Glomerular visceral epithelial cell (primary cell): ENCODE data around the gene TBC1D2B.

Experiments used
- DNase-seq: peaks from one replicate; pipeline ENCODE4 v3.0.0-alpha.2; 2016; ENCODE audit errors: extremely low spot score

TBC1D2B gene

DNA sequence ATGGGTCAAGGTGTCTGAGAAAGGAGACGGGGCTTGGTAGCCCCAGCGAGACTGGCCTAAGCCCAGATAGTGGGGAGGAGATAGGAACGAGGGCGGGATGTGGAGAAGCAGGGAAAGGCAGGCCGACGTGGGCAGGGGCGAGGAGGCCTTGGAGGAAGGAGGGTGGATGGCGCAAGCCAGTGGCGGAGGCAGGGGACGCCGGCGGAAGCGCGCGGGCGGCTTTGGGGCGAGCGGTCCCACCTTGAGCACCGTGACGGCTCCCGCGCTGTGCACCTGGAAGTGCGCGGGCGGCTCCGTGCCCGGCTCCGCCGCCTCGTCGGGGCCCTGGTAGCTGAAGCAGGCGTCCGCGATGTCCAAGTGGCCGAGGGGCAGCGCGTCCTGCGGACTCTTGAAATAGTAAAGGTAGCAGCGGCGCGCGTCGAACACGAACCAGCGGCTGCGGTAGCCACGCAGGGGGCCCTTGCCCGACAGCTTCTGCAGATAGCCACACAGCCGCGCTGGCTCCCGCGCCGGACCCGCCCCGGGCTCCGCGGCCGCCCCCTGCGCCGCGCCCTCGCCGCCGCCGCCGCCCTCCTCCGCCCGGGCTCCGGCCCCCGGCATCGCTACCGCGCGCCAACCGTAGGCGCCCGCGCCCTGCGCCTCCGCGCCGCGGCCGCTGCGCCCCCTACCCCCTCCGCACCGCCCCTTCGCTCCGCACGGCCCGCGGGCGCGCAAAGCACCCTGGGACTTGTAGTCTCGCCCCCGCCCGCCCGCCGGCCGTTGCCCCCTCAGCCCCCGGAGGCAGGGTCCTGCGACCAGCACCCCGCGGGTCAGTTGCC lies at the start of gene TBC1D2B:
Gene TBC1D2B, minus strand, starts transcription at position 659 of the 818 bp plus-strand sequence. Its CDS starts 59 bp downstream, at position 600.
- peak; percentile 53 for DNase-seq

DNA sequence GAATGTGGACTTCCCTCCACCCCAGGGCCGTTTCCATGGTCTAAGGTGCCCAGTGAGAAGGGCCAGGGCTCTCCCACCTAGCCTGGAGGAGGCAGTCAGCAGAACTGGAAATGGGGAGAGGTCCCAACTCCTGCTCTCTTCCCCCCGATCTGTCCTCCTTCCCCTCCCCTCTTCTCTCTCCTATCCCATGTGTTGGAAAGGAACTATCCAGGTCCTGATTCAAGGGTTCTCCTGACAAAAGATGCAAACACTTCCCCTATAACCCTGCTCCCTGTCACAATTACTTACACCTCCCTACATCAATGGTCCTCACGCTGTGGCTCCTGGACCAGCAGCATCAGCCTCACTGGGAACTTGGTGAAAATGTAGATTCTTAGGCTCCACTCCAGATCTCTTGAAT lies 47.8 kb upstream of the TBC1D2B start:
- no peak for DNase-seq

DNA sequence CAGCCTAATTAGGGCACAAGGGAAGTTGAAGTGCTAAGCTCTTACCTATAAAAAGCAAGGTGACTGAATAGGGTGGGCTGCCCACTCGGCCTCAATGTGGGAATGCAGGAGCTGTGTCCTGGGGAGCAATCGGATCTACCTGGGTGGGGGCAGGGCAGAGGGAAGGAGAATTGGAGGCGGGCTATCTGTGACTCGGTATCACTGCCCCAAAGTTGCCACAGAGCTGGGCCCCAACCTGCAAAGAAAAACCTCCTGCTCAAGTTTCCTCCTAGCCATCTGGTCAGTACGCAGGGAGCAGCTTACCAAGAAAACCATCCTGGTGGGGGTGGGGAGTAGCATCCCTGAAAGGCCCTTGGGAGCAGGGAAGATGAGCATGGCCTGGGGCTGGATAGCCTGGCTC lies 43.0 kb upstream of the TBC1D2B start:
- DNase-seq: no peak

DNA sequence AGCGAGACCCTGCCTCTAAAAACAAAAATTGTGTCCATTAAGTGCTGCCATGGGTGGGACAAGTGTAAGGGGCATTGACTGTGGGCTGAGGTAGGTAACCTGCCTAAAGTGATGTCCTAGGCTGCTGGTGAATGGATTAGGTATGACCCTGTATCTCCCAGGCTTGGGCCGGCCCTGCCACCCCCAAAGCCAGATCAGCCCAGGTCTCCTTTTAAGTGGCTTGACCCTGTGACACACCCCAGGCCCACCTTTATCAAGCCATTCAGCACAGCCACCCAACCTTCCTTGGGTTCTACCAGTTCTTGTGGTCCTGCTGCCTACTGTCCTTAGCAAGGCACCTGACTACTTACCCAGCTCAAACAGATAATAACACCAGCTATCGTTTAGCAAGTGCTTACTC lies 35.0 kb upstream of the TBC1D2B start:
- DNase-seq: no peak

DNA sequence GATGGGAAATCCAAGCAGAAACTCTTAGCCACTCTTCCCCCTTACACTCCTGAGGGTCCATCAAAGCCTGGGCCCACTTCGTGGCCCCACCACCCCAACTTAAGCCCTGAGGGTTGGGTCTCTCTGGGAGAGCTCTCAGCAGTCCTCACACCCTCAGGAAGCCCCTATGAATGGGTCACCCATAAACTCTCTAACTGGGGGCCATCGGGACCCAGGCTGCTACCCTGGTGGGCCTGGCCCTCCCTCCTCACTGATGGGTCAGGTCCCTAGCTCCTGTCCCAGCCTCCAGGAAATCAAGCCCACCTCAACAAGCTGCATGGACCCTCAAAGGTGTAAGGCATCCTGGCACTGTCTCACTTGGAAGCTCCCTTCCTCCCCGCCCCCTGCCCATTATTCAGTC lies 34.3 kb upstream of the TBC1D2B start:
- DNase-seq: no peak

DNA sequence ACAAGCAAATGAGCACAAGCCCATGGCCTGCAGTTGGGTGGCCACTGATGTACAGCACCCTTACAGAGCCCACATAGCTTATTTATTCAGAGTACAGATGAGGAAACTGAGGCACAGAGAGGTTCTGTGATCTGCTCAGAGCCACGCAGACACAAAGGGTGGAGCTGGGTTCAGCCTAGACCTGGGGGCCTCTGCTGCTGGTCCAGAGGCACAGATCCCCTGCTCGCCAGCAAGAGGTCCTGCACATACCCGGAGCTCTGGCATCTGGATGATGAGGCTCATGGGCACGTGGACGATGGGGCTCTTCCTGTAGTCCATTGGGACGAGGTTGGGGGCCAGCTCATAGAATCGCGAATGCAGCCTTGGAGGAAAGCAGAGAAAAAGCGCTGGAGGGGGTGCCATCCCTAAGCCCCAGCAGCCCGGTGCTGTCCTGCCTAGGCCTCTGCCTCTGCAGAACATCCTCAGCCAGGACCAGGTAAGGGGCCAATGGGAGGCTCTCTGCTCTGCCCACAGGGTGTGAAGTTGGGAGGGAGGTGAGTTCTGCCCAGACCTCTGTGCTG lies 33.5 kb upstream of the TBC1D2B start:
- DNase-seq: no peak

DNA sequence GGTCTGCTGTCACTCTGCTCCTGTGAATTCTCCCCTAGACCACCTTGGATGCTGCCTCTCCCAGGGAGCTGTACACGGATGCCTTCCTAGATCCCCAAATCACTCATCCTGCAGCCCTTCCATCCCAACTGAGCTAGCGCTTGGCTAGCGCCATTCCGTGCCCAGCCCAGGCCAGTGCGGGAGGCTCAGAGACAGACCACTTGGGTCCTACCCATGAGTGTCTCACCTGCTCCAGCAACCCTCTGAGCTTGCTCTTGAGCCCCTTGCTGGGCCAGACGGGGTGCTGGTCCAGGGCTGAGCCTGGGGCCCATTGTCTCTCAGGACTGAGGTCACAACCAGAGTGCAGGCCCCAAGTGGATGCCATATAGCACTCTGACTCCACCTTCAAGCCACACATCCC lies 32.6 kb upstream of the TBC1D2B start:
- DNase-seq: no peak

DNA sequence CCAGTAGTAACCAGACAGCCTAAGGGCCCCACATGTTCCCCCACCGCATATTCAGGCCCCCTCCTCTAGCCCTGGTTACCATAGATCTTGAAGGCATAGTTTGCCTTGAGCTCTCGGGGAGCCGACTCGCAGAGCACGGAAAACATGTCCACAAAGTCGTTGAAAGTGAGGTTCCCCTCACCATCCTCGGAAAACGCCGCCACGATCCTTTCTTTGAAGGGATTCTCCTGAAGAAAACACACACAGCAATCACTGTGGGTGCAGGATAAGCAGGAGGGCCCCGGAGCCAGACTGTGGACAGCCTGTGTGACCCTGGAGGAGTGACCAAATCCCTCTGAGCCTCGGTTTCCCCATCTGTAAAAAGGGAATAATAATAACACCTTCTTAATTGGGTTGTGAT lies 31.6 kb upstream of the TBC1D2B start:
- no peak for DNase-seq

DNA sequence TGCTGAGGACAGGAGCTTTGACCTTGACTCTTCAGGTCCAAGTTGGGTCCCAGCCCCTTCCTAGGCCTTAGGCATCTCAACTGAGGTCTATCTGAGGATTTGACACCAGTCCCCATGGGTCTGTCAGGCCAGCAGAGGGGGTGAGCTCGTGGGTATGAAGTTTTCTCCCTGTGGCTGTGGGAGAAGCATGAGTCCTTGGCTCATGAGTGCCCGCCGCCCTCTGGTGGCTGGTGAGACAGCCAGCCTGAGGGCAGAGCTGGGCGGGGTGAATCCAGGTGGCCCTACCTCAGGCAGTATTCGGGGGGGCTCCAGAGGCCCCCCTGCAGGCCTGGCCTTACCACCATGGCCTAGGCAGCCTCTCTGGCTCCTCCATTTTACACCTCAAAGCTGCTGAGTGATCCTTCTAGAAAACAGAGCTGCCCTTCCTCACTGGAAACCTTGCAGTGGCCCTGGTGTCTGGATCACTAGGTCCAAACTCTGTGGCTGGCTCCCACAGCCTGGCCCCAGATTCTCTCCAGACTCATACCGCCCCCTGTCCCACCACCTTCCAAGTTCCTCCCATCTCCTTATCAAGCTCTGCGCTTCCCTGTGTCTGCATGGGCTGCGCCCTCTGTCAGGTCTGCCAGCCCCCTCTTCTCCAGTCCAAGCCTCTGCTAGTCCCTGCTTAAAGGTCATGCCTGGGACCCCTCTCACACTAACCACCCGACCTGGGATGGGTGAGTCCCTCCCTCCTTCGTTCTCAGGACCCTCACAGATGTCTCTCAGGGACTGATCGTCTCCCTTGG lies 31.0 kb upstream of the TBC1D2B start:
- peak; percentile 85 for DNase-seq

DNA sequence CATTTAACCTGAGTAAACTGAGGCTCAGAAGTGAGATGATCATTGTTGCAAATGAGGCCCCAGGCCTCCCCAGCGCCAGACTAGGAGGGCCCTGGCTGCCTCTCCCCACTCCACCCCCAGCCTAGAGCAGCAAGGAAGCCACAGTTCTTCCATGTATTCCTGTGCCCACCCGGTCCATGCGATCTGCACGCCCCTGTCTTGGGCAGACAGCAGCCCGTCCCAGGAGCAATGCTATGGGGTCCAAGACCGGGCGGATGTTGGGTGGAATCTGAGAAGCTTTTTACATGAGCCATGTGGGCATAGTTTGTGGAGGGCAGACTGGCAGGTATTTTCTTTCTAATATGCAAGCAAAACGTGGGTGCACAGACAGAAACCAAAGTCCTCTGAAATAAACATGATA lies 30.0 kb upstream of the TBC1D2B start:
- no peak for DNase-seq

DNA sequence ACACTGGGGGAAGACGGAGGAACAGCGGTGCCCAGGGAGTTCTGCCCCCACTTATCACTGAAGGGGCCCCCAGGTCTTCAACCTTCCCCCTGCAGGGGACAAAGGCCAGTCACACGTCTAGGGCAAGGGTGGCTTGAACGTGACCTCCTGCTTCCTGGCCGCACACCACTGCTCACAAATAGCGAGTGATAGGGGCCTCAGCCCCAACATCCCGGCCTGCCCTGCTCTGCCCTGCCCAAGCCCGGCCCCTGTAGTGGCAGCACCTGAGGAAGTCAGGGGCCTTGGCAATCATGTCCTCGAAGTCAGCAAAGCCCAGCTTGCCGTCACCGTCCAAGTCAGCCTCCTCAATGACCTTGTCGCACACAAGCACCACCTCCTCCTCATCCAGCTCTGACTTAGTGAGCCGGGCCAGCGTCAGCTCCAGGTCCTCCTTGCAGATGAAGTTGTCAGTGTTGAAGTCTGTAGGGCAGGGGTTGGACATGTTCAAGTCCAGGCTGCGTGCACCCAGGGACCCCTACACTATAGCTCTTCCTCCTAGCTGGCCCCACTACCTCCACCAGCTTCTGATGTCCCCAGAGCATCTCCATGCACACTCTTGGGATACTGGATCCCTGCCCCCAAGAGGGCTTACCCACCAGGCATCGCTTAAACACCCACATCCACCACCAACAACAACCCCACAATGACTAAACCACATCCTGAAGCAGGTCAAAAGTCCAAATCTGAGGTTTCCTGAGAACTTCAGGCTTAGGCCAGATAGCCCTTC lies 28.1 kb upstream of the TBC1D2B start:
- peak; percentile 29 for DNase-seq

DNA sequence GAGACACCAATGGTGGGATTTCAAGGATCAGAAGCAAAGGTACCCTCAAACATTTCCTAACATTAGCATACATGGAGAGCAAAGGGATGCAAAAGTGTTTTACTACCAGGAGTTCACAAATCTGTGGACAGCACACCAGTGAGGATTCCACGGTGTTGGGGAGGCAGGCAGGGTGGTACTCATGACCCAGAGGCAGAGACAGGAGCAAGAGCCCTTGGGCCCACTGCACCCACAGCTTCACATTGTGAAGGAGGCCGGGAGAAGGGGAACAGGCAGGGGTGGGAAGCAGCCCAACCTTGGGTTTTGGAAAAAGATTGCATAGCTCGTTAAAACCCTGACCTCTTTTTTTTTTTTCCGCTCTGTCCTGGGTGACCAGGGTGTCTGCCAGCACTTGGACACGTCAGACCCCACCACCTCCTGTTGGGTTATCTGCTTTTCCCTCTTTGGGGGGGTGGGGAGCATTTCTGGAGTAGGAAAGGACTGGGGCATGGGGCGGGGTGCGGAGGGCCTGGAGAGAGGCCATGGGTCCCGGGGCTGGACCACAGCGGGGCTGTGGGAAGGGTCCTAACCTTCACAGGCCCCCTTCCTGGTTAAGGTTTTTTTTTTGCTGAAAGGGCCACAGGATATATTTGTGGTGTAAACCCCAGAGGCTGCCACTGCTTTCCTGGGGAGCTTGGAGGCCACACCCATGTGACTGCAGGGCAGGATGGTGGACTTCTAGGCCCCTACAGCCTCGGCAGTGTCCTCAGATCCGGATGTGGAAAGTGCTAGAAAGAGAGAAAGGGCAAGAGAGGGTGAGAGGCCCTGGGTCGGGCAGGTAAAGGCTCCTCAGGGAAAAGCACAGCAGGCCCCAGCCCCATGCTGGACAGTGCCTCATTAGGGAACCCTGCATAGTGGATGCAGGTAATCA lies 27.3 kb upstream of the TBC1D2B start:
- no peak for DNase-seq

DNA sequence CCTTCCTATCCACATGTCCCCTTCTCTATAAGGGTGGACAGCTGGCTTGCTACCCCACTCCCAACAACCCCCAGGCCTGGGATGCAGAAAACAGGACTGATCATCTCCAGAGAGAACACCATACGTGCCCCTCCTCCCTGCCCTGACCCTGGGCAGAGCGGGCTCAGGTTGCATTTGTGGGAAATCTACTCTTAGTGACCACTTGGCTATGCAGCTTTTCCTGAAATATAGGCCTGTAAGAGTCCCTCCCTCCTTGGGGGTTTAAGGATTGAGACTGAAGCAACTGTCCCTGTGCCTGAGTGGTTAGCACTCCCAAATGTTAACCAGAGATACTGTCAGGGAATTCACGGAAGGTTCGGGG lies 26.6 kb upstream of the TBC1D2B start:
- no peak for DNase-seq

DNA sequence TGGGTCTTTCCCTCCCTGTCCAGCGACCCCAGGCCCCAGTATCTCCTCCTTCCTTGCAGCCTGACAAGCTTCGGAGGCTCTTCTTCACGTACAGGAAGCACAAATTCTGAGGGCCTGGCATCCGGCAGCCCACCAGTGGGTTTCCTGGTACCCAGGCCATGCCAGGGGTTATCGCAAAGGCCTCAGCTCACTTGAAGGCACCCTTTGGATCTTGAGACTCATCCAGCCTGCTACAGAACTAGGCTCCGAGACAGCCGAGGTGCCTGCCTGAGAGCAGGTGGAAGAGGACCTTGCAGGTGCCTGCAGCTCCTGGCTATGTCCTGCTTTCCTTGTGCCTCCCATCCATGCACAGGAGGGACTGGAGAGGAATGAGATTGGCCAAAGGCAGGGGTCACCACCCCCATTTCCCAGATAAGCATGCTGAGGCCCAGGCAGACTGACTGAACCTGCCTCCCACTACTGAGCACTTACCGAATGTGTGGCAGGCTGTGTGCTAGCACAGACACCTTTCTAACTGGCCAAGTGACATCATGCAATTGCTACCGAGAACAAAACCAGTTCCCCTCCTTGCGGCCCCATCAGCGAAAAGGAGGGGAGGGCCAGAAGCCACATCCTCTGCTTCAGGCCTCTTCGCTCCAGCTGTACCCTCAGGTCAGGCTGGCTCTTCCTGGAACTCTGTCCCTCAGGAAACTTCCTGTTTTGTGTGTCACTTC lies 26.1 kb upstream of the TBC1D2B start:
- no peak for DNase-seq

DNA sequence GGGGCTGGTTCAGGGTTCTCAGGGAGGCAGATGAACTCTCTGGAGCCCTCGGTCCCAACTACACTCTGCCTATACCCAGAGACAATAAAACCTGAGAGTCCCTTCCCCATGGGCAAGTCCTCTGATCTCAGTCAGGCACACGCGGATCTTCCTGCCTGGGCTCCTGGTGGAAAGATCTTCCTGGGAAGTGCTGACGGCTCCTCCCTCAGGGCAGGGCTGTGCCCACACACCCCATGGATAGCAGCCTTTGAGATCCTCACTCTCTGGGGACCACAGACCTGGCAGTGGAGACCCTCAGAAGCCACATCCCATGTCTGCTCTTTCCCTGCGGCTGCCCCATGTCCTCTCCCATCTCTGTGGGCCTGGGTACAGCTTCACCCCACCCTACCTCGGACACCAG lies 25.2 kb upstream of the TBC1D2B start:
- no peak for DNase-seq

DNA sequence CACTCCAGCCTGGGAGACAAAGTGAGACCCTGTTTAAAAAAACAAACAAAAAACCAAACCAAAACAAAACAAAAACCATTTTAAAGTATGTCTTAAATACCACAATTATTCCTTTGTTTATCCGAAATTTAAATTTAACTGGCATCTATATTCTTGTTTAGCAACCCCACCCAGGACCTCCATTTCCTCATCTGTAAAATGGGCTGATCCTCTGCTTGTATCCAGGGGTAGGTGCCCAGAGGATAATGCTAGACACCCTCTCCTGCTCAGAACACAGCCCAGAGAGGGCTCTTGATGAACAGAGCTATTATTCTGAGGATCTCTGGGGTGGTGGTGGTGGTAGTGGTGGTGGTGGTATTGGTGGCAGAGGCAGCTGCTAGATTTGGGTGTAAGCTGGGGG lies 24.7 kb upstream of the TBC1D2B start:
- no peak for DNase-seq

DNA sequence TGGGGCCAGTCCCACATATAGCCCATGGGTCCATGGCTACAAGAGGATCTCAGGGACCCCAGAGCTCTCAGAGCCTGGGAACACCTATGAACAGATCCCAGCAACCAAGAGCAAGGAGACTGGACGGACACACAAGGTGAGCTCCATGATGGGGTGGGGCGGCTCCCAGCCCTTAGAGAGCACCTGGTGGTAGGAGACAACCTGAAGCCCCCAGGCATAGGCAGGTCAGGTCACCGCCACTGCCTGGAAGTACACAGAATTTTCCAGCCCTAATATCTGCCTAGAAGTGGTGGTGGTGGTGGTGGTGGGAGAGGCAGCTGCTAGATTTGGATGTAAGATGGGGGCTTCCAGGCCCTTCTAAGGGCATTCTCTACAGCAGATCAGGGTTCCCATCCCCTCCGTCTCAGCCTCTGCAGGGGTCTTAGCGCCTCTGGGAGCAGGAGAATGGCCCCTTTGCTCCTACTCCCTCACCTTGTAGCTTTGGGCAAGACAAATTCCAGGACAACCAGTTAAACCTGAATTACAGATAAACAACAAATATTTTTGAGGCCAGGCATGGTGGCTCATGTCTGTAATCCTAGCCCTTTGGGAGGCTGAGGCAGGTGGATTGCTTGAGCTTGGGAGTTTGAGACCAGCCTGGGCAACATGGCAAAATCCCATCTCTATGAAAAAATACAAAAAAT lies 24.1 kb upstream of the TBC1D2B start:
- no peak for DNase-seq

DNA sequence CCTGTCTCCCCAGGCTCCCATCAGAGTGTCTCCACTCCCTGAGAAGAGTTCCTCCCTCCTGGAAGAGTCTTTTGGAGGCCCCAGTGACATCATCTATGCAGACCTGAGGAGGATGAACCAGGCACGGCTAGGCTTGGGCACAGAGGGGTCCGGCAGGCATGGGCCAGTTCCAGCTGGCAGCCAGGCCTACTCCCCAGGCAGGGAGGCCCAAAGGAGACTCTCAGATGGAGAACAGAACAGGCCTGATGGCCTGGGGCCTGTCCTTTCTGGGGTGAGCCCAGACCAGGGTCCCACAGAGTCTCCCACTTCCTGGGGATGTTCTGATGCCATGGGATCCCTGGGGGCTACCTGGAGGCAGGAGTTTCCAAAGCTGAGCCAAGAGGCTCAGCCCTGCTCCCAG lies 23.4 kb upstream of the TBC1D2B start:
- DNase-seq: no peak

DNA sequence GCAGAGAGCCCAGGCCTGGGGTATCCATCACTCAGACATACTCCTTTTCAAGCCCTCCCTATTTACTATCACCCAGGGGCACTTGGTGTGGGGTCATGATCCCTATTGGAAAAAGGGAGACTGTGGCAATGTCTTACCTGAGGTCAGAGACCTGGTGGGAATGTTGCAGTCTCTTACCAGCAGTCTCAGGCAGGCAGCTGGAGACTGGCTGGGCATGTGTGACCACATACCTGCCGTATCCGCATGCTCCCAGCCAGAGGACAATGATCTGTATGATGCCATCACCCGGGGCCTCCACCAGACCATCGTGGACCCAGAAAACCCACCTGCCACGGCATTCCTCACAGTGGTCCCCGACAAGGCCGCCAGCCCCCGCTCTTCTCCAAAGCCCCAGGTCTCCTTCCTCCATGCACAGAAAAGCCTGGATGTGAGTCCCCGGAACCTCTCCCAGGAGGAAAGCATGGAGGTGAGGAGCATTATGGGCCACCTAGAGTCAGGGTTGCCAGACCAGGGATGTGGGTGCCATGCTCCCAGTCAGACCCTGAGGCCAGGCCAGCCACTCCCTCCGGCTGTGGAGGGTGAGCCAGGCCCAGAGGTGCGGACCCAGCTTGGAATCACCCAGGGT lies 20.7 kb upstream of the TBC1D2B start:
- no peak for DNase-seq
